Measurements from ENCODE around the gene DCTD.

The DCTD gene

GRCh38 chr4:182888891-182889290, 28.3 kb downstream of the DCTD start:
- DNase-seq, result no peak

DNA sequence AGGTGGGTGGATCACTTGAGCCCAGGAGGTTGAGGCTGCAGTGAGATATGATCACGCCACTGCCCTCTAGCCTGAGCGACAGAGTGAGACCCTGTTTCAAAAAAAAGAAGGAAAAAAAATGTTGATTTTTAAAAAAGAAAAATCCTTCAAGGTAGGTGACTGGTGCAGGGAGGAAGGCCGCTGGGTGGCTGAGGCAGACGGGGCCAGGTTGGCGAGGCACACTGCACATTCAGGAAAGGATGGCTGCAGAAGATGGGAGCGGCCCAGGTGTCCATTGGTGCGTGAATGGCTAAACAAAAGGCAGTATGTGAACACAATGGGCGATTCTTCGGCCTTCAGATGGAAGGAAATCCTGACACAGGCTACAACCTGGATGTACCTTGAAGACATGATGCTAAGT, 30.4 kb downstream of the DCTD start:
- no peak for DNase-seq

- no peak for DNase-seq
Observed at GRCh38 chr4:182886205-182886604, 31.0 kb downstream of the DCTD start.

DNA sequence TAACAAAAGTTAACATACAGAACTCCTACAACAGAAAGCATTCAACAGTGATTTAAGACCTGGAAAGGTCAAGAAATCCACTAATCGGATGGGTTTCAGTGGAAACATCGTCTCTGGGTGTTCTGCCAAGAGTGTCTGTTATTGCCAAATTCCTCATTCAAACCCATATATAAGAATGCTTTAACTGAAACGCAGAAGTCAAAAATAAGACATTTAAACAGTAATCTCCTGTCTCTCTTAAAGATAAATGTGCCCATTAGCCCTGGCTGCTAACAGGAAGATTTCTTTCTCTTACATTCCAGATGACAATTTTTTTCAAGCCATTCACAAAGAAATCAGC, 31.5 kb downstream of the DCTD start:
- DNase-seq, result no peak

GRCh38 chr4:182885022-182885737, 32.0 kb downstream of the DCTD start:
- no peak for DNase-seq

GRCh38 chr4:182884040-182884439, 33.1 kb downstream of the DCTD start:
- no peak for DNase-seq

DNA sequence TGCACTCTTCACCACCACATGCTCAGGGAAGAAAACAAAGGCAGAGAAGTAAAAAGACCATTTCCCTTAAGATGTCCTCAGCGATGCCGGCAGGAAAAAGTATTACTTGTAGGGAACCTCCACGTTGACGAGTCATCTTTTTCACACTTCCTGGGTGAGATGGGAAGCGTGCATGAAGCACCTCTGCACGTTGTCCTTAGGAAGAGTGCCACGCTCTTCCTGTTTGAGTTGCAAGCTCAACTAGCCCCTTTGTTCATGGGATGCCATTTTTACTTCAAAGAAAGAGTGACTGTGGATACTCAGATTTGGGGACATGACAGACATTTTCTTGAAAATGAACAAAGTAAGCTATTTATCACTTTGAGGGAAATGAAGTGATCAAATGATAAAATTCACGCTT, 33.8 kb downstream of the DCTD start:
- no peak for DNase-seq

GRCh38 chr4:182881914-182882313, 35.3 kb downstream of the DCTD start:
- no peak for DNase-seq

DNA sequence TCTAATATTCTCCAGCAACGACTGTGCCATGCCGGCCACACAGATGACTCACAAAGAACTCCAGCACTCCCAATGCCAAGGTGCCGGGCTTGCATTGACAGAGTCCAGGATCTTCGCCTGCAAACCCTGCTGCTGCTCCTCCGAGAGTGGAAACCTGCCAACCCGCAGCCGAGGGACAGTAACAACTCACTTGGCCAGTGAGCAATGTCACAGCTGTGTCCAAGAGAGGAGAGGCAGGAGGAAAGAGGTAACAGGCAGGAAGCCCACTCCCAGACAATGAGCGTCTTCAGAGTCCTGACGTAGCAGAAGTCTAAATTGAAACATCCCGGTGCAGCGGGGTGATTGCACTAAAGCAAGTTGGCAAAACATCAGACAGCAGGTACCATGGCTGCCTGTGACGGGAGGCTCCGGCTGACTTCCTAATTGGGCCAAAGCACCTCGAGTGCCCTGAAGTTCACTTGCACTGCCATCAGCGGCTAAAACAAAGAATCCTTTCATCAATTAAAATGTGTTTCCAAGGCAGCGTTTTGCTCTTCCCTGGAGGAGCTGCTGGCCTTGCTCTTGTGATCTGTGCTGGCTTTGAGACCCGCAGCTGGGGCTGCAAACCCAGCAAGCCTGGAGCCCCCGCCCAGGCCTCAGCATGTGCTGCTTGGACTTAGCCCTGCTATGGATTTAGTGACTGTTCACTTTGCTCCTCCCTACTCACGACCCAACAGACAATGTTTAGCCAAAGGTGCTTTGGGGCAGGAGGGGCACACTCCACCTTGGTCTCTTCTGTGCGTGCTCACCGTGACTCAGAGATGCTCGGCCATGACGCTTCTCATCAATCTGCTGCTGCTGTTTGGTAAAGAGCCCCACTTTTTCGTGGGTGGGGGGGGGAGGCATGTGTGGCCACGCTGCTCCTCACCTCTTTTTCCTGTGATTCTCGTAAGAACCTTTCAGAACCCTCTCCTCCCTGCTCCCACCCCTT, 36.5 kb downstream of the DCTD start:
- no peak for DNase-seq

GRCh38 chr4:182879913-182880312, 37.3 kb downstream of the DCTD start:
- no peak for DNase-seq

DNA sequence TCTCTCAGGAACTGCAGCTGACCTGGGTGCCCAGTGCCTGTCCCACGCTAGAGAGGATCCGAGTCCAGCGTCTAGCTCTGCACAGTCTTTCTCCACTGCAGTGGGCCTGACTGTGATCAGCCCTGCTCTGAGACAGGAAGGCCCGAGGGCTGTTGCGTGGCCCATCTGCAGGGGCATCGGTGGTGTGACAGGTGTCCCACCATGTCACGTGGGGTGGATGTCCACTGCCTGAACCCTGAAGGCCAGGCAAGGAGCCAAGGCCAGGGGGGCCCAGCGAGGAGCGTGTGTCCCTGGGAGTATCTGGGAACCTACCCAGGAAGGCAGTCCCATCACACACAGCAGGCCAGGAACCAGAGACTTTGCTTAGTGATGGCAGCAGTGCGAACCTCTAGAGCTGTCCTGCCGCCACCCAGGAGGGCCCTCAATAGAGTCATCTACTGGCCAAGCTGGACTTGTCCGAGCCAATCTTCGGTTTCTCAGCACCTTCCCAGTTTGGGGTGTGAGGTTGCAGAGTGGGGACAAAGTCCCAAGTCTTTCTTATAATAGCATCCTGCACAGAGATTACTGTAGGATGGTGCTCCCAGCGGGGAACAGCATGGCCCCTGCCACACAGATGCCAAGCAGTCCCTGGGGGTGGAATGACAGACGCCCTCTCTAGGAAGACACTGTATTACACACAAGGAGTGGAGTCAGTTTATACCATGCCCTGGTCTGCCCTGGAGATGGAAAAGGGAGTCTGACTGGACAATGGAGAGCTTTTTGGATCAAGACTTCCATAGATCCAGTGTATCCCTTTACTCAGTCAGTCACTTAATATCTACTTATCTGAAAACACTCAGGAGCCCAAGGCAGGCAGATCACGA, 38.3 kb downstream of the DCTD start:
- no peak for DNase-seq

DNA sequence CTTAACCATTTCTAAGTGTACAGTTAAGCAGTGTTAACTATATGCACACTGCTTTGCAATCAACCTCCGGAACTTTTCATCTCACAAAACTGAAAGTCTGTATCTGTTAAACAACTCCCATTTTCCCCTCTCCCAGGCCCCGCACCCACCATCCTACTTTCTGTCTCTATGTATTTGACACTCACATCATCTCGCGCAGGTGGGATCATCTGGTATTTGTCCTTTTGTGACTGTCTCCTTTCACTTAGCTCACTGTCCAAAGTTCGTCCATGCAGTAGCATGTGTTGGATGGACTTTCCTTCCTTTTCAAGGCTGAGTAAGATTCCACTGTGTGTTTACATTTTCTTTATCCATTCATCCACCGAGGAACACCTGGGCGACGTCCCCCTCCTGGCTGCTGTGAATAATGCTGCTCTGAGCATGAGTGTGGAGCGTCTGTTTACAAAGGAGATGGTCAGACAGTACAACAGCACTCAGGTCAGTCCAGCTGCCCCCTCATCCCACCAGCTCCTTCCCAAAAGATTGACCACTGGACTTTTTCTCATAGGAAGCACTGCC, 39.8 kb downstream of the DCTD start:
- DNase-seq, result no peak

DNA sequence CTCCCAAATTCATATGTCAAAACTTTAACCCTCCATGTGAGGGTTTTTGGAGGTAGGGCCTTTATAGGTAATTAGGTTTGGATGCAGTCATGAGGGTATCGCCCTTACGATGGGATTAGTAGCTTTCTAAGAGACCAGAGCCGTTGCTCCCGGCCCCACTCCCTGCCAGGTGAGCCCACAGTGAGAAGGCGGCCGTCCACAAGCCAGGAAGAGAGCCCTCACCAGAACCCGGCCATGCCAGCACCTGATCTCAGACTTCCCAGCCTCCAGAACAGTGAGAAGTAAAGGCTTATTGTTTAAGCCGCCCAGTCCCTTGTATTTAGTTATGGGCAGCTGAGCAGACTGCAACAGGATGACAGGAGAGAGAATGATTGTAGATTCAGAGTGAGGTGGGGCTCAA, 40.8 kb downstream of the DCTD start:
- DNase-seq, result no peak

DNA sequence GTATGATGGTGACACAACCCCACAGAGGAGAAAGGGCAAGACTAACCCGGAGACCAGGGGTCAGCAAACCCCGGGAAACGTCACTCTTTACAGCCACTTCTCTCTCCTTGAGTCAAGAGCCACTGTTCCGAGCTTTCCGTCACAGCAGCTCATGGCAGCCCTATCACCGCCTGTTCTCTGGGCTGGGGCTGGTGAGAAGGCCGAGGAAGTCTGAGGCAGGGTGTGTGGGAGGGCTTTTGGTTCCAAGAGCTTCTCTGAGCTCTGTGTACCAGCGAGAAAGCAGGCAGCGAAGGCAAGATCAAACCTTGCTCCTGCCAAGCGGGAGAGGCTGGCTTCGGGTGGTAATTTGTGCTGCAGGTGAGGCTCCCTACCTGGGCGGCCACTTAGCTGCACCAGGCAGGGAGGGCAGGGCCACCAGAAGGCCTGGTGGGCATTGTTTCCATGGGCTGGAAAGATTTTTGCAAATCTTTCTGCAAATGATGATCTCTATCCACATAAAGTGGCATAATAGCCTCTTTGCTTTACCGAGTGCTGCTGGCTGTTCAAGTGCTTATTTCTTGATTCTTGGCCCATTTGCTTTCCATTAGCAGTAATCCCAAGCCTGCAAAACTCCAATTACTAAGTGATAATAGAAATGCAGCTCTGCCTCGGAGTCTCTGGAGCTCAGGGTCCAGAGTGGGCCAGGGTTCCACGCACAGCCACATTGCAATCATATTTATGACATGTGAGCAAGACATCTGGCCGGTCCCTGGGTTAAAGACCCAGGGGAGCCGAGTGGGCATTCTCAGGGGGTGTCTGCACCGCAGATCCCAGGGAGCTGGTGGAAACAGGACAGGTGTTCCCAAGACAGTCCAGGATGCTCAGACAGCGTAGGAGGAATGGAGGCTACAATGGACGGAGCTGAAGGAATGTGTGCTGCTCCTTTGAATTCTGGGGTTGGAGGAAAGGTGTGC, 41.5 kb downstream of the DCTD start:
- DNase-seq, result no peak

- DNase-seq, result no peak
Observed at GRCh38 chr4:182874797-182875345, 42.3 kb downstream of the DCTD start.

- DNase-seq, result no peak
Observed at GRCh38 chr4:182874304-182874751, 42.9 kb downstream of the DCTD start.

DNA sequence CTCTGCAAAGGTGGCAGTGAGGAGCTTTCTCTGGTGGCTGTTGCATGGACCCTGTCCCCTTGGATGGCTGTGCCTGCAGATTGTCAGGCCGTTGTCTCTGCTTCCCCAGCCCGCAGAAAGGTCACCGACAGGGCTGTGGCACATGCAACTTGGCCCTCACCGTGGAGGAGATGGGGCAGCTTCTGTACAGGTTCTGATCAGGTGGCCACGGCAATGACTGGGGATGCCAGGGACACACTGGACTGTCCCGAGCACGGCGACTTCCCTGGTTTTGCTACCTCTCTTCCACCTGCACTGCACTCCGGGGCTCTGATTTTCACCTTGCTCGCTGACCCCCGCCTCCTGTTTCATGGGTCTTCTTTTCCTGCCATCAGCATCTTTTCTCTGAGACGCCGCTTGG, 43.5 kb downstream of the DCTD start:
- DNase-seq, result no peak

GRCh38 chr4:182873289-182873688, 43.9 kb downstream of the DCTD start:
- DNase-seq, result no peak

- DNase-seq, result no peak
Observed at GRCh38 chr4:182872886-182873285, 44.3 kb downstream of the DCTD start.

DNA sequence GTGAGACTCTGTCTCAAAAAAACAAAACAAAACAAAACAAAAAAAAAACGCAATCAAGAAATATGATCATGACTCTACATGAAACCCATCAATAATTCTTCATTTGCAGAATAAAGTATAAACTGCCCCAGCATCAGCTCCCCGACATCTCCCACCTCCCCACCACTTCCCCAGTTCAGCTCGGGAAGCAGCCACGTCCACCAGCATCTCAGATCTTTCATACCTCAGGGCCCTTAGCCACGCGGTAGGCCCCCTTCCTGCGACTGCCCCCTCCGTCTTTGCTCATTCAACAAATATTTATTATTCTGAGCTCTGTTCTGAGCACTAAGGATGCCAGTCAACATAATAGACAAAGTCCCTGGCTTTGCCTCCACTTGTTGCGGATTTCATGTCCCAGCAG, 45.6 kb downstream of the DCTD start:
- DNase-seq, result no peak

DNA sequence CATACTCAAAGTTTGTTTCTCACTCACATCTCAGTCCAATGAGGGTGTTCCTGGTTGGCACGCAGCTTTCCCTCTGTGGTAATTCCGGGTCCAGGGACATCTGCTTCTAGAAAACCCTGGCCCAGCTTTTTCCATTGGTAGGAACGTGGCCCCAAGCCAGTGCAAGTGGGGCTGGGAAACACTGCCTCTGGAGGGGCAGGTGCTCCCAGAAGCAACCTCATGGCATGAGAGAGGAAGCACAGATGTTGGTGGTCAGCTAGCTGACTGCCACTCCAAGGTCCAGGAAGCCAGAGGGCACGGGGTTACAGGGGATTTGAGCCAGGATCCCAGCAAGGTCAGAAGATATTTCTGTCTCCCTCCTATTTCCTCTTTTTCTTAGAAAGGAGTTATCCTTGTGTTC, 47.5 kb downstream of the DCTD start:
- no peak for DNase-seq

Data from NCI-H1694 (cell line).